ENCODE data around the gene COL15A1. TPM values are rescaled to one million over a fixed set of nuclear protein-coding genes. Genes with fewer than 3 reads are reported as not detected.

Gene COL15A1
- total RNA-seq, 3 donors from 2014 or later, result 0.05 to 0.16 (median 0.10) TPM

DNA sequence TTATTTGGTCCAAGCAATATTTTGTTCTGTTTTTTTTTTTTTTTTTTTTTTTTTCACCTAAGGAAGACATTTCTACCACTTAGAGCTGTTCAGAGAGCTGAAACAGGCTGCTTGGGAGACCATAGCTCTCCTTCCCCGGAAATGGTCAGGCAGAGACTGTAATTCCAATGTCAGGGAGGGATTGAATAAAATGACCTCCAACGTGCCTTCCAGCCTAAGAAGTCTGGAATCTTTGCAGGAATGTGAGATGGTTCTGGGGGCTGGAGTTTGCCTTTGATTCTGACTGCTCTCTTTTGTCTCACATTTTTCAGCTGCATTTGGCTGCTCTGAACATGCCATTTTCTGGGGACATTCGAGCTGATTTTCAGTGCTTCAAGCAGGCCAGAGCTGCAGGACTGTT, 122.9 kb downstream of the COL15A1 start:
- no peak for DNase-seq
- no peaks in the 10 kb centered on the region for H3K27me3 Mint-ChIP-seq (ENCODE audit: low read depth)
- ATAC-seq, result no peak
- H3K9me3 Mint-ChIP-seq, result no peaks in the 10 kb centered on the region
- peaks cover 57% of the 10 kb centered on the region for H3K4me1 Mint-ChIP-seq (ENCODE audit: low read depth)
- H3K4me3 Mint-ChIP-seq, result no peak overlapping the region
- no peaks in the 10 kb centered on the region for H3K36me3 Mint-ChIP-seq (ENCODE audit: insufficient read depth)

DNA sequence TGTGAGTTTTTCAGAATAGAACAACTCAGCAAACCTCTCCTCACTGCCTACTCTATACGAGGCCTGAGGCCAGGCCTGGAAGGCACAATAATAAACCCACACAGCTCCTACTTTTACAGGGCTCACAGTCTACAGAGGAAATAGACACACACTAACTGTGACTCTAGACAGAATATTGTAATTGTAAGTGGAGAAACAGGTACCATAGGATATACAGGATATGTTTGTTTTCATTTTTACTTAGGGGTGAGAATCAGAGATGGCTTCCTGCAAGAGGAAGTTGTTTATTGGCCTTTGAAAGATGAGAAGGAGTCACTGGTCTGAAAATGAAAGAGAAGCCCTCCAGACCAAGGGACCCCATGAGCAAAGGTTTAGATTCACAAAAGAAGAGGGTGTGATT, 125.4 kb downstream of the COL15A1 start:
- ATAC-seq (peak in 1 of 2 donors; percentile 32), DNase-seq (no peak)
- no peaks in the 10 kb centered on the region for H3K9me3 Mint-ChIP-seq
- H3K4me1 Mint-ChIP-seq (ENCODE audit: low read depth), result peaks cover 50% of the 10 kb centered on the region
- H3K36me3 Mint-ChIP-seq (ENCODE audit: insufficient read depth), result no peaks in the 10 kb centered on the region
- H3K4me3 Mint-ChIP-seq, result no peak overlapping the region
- no peaks in the 10 kb centered on the region for H3K27me3 Mint-ChIP-seq (ENCODE audit: low read depth)

DNA sequence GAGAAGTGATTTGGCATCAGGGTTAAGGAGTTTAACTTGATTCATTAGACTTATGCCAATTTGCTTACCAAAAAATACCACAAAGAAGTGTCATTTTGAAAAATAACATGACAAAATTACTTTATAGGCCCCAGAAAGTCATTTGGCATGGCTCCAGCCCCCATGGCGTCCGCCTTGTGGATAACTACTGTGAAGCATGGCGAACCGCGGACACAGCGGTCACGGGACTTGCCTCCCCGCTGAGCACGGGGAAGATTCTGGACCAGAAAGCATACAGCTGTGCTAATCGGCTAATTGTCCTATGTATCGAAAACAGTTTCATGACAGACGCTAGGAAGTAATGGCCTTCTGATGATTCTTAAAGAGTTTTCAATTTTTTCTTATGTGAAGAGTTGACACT, 125.8 kb downstream of the COL15A1 start:
- Mint-ChIP-seq H3K27me3 (ENCODE audit: low read depth) (no peaks in the 10 kb centered on the region), H3K4me3 (no peak overlapping the region), H3K4me1 (ENCODE audit: low read depth) (peaks cover 47% of the 10 kb centered on the region), H3K9me3 (no peaks in the 10 kb centered on the region), H3K36me3 (ENCODE audit: insufficient read depth) (no peaks in the 10 kb centered on the region)
- DNase-seq, result no peak
- no peak for ATAC-seq

DNA sequence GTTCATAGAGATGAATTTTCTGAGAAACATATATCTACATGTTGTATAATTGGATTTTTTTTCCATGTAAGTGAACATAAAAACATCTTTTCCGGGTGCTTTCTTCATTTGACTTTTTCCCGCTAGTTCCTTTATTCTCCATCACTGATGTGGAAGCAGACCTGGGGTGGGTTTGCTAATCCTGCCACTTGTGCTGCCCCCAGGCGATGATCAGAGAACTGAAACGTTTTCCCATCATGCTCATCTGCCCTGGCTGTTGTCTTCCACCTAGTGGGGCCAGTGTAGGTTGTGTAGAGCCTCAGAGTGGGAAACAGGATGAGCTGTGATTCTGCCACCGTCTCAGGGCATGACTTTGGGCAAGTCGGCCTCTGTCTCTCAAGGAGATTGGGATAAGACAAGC, 127.0 kb downstream of the COL15A1 start:
- Mint-ChIP-seq H3K36me3 (ENCODE audit: insufficient read depth) (no peaks in the 10 kb centered on the region), H3K4me1 (ENCODE audit: low read depth) (peaks cover 49% of the 10 kb centered on the region), H3K9me3 (no peaks in the 10 kb centered on the region), H3K27me3 (ENCODE audit: low read depth) (no peaks in the 10 kb centered on the region), H3K4me3 (no peak overlapping the region)
- ATAC-seq (no peak), DNase-seq (no peak)

DNA sequence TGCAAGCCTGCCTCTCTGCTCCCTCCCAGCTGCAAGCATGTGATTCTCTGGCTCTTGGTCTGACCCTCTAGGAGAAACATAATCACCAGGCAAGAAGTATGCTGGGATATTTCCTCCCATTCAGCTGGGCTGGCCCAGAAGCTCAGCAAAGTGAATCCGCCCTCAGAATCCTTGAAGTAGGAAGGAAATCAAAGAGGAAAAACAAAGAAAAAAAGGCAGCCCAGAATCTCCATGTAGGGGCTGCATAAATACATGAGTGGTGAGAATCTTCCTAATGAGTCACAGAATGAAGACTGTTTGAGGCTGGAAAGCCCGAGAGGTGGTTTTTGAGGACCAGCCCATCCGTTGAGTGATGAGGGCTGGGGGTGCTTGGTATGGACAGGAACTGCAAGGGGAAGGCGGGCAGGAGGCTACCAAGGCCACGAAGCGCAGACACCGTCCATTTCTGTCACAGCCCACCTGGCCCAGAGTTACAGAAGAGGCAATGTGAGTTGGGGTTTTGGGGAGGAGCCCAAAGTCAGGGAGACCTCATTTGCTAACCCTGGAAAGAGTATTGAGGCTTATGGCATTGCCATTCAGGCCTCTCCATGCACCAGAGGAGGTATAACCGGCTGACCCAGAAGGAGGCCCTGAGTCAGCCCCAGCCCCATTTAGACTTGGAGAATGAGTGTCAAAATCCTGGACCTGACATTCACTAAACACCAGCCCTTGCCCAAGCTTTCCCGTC, 127.8 kb downstream of the COL15A1 start:
- Mint-ChIP-seq H3K27me3 (ENCODE audit: low read depth) (no peaks in the 10 kb centered on the region), H3K4me3 (no peak overlapping the region), H3K36me3 (ENCODE audit: insufficient read depth) (no peaks in the 10 kb centered on the region), H3K4me1 (ENCODE audit: low read depth) (peaks cover 54% of the 10 kb centered on the region), H3K9me3 (no peaks in the 10 kb centered on the region)
- DNase-seq (no peak), ATAC-seq (peak; percentile 38 to 48)

DNA sequence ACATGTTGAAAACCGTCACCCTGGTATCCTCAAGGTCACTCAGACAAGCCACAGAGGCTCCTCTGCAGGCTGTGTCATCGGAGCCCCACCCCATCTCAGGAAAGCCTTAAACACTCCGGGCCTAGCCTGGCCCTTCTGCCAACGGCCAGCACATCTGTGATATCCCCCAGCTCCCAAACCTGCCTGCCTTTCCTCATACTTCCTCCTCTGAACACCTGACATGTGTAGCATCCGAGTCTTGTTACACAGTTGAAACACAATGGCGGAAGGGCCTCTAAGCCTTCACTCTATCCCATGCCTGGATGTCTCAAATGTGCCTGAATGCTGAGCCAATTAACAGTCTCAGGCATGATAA, 128.3 kb downstream of the COL15A1 start:
- DNase-seq, result no peak
- H3K9me3 Mint-ChIP-seq, result no peaks in the 10 kb centered on the region
- no peak overlapping the region for H3K4me3 Mint-ChIP-seq
- H3K4me1 Mint-ChIP-seq (ENCODE audit: low read depth), result peaks cover 59% of the 10 kb centered on the region
- no peak for ATAC-seq
- H3K27me3 Mint-ChIP-seq (ENCODE audit: low read depth), result no peaks in the 10 kb centered on the region
- no peaks in the 10 kb centered on the region for H3K36me3 Mint-ChIP-seq (ENCODE audit: insufficient read depth)

DNA sequence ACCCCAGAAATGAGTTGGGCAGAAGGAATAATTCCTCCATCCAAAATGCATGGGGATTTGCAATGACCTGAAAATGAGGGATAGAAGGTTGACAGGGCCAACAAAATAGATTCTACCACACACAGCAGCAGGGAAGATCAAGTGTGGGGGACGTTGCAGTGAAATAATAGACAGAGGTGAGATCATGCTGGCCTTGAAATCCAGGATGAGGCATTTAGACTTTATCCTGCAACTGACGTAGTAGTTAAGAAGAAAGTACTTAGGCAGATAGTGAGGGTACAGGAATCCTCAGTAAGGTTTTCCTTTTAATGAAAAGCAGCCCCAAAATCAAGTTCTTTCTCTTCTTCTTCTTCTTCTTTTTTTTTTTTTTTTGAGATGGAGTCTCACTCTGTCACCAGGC, 129.6 kb downstream of the COL15A1 start:
- no peak for ATAC-seq
- Mint-ChIP-seq H3K4me1 (ENCODE audit: low read depth) (peaks cover 67% of the 10 kb centered on the region), H3K9me3 (no peaks in the 10 kb centered on the region)

DNA sequence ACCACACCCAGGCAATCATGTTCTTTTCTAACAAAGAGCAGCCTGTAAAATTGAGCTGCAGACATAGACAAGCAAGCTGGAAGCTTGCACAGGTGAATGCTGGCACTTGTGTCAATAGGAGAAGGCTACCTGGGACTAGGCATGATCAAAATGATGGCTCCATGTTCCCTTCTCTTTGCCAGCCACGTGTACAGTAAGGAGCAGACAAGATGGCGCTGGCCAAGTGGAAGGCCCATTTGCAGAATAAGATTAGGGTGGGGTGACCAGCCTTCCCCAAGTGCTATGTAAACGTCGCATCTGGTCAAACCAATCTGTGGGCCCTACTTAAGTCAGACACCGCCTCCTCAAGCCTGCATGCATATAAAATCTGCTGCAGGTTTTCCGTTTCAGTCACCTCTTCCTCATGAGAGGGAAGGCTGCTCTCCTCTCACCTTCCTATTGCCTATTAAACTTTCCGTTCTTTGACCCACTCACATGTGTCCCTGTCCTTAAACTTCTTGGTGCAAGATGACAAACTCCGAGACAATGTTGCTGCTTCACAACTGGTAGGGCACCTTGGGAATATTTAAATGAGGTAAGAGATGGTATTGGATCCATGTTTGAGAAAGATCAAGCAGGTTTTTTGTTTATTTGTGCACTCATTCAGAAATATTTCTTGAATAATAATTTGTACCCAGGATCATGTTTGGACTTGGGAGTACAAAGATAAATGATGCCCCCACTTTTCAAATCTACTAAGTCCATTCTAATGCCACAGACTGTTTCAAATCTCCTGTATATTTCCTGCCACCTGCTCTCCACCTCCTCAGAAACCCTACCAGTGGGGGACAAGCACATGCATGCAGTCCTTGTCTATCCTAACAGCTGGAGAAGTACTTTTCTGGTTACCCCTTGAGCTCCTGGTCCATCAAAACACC, 130.5 kb downstream of the COL15A1 start:
- no peaks in the 10 kb centered on the region for H3K9me3 Mint-ChIP-seq
- H3K27me3 Mint-ChIP-seq (ENCODE audit: low read depth), result no peaks in the 10 kb centered on the region
- ATAC-seq (no peak), DNase-seq (no peak)
- no peaks in the 10 kb centered on the region for H3K36me3 Mint-ChIP-seq (ENCODE audit: insufficient read depth)
- H3K4me1 Mint-ChIP-seq (ENCODE audit: low read depth), result peaks cover 64% of the 10 kb centered on the region
- no peak overlapping the region for H3K4me3 Mint-ChIP-seq

More for the DNA sequence above, 129.6 kb downstream of the COL15A1 start:
- no peaks in the 10 kb centered on the region for H3K27me3 Mint-ChIP-seq (ENCODE audit: low read depth)
- H3K4me3 Mint-ChIP-seq, result no peak overlapping the region
- no peaks in the 10 kb centered on the region for H3K36me3 Mint-ChIP-seq (ENCODE audit: insufficient read depth)
- DNase-seq, result no peak

DNA sequence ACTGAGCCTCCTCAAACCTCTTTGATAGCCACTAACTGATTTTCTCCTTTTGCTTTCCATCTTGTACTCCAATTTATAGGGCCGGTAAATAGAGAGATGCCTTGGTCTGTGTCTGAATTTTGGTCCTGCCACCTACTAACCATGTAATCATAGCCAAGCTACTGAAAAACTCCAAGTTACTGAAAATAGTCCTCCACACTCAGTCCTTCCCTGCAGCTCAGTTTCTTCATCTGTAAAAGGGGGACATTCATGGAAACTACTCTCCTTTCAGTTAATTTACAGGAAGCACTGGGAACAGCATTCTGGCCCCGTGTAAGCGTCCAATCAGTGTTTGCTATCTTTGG, 131.2 kb downstream of the COL15A1 start:
- Mint-ChIP-seq H3K9me3 (no peaks in the 10 kb centered on the region), H3K27me3 (ENCODE audit: low read depth) (no peaks in the 10 kb centered on the region), H3K4me3 (no peak overlapping the region), H3K36me3 (ENCODE audit: insufficient read depth) (no peaks in the 10 kb centered on the region), H3K4me1 (ENCODE audit: low read depth) (peaks cover 61% of the 10 kb centered on the region)
- ATAC-seq (no peak), DNase-seq (no peak)

DNA sequence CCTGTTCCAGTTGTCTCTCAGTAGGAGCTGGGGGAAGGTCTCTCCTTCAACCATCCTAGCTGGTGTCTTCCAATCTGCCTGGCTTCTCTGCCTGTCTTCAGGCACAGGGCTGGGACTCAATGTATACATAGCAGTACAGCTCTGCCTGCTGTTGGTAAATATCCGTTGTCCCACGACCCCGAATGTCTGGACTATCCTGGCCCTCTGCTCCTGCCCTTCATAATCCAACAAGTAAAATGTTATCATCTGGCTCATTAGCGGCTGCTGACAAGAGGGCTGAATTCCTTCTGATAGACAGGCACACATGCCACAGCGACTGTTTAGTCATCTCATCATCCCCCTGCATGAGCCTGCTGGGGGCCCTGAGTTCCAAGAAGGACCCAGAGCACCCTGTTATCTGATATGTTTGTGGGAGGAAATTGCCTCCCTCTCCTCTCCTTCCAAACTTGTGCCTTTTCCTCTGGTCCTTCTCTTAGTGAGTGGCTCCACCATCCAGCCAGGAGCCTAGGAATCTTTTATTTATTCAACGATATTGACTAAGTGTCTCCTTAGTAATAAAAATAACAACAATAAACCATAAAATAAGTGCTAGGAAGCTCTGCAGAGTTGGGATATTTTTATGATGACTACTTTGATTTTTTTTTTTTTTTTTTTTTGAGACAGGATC, 131.7 kb downstream of the COL15A1 start:
- Mint-ChIP-seq H3K4me3 (no peak overlapping the region), H3K9me3 (no peaks in the 10 kb centered on the region), H3K36me3 (ENCODE audit: insufficient read depth) (no peaks in the 10 kb centered on the region), H3K4me1 (ENCODE audit: low read depth) (peaks cover 58% of the 10 kb centered on the region), H3K27me3 (ENCODE audit: low read depth) (no peaks in the 10 kb centered on the region)
- ATAC-seq (no peak), DNase-seq (no peak)

DNA sequence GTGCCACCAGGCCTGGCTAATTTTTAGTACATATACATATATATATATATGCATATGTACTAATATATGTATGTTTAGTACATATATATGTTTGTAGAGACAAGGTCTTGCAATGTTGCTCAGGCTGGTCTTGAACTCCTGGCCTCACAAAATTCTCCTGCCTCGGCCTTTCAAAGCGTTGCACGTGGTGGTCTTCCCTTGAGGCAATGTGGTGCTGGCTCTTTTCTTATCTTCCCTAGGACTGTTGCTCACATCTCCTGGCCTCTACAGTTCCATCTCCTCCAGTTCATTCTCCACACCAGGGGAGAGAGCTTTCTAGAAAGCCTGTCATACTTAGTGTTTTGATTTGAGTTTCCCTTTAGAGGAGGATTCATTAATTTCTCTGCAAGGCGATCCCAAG, 132.3 kb downstream of the COL15A1 start:
- DNase-seq, result no peak
- Mint-ChIP-seq H3K36me3 (ENCODE audit: insufficient read depth) (no peaks in the 10 kb centered on the region), H3K4me3 (no peak overlapping the region), H3K27me3 (ENCODE audit: low read depth) (no peaks in the 10 kb centered on the region), H3K9me3 (no peaks in the 10 kb centered on the region), H3K4me1 (ENCODE audit: low read depth) (peaks cover 56% of the 10 kb centered on the region)
- ATAC-seq, result no peak

DNA sequence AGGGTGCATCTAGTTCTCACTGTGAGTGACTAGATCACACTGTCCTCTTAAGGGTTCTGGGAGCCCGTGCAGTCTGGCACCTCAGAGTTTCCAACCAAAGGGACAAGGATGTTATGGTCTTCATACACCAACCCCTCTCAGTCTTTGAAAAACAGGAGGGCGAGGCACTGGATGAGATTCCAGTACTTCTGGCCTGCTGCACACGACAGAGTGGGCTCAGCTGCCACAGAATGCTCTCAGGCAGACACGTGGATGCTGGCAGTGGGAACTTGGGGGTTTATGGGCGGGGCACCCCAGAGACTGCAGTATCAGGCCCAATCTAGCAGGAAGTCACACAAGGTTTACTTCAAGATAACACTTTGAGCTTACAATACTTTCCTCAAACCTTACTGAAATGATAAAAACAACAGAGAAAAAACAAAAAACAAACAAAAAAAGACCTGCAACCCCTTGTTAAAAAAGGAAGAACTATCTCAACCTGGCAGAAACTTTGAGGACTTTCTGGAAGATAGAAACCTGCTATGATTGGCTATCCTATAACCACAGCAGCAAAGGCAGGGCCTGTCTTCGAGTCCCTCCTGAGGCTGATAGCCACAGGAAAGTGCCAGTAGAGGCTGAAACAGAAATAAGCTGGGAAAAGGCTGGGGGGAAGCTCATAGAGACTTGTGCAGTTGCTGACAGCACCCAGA, 132.9 kb downstream of the COL15A1 start:
- H3K9me3 Mint-ChIP-seq, result no peaks in the 10 kb centered on the region
- peak; percentile 73 to 79 for ATAC-seq
- peaks cover 52% of the 10 kb centered on the region for H3K4me1 Mint-ChIP-seq (ENCODE audit: low read depth)
- peak overlapping the region; percentile 23 for H3K4me3 Mint-ChIP-seq
- H3K27me3 Mint-ChIP-seq (ENCODE audit: low read depth), result no peaks in the 10 kb centered on the region
- no peaks in the 10 kb centered on the region for H3K36me3 Mint-ChIP-seq (ENCODE audit: insufficient read depth)
- DNase-seq, result peak; percentile 25

DNA sequence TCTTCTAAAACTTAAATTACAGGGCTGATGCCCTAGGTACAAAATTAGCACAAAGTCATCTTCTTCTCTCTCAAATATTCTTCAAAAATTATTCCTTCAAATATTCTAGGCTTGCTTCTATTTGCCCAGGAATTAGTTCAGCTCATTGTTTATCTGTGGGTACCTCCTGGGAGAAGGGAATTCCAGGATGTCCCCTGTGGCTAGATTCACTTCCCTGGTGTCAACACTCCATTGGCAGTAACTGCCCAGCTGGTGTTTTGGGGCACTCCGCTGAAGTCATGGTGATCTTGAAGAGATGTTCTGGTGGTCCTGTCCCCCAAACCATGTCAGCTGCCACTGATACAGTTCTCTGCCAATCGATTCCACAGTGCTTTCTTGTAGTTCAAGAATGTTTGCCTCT, 135.0 kb downstream of the COL15A1 start:
- Mint-ChIP-seq H3K4me1 (ENCODE audit: low read depth) (peaks cover 46% of the 10 kb centered on the region), H3K27me3 (ENCODE audit: low read depth) (no peaks in the 10 kb centered on the region)

DNA sequence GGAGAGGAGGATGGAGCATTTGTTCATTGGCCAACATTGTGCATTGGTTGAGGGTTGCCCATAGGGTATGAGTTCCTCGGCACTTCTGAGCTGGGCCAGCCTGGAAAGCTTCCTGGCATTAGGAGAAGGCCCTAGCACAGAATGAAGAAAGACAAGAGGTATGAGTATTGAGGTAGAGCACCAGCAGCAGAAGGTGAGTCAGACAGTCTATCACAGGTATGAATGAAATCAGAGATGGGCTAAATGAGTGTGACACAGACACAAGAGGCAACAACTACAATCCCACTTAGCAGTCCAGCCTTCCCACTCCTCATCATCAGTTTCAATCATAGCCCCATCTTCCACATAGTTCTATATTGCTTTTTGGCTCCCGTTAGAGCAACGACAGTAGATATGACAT, 135.8 kb downstream of the COL15A1 start:
- no peak overlapping the region for H3K4me3 Mint-ChIP-seq

More for the DNA sequence above, 135.0 kb downstream of the COL15A1 start:
- H3K9me3 Mint-ChIP-seq, result no peaks in the 10 kb centered on the region
- H3K36me3 Mint-ChIP-seq (ENCODE audit: insufficient read depth), result no peaks in the 10 kb centered on the region
- H3K4me3 Mint-ChIP-seq, result no peak overlapping the region
- no peak for DNase-seq
- ATAC-seq, result no peak

More for the DNA sequence above, 135.8 kb downstream of the COL15A1 start:
- Mint-ChIP-seq H3K4me1 (ENCODE audit: low read depth) (peaks cover 45% of the 10 kb centered on the region), H3K36me3 (ENCODE audit: insufficient read depth) (no peaks in the 10 kb centered on the region), H3K9me3 (no peaks in the 10 kb centered on the region), H3K27me3 (ENCODE audit: low read depth) (no peaks in the 10 kb centered on the region)
- no peak for DNase-seq
- ATAC-seq, result no peak
